Calu3 (cell line): ENCODE data around the gene ADGRL3. TPM values are rescaled to one million over a fixed set of nuclear protein-coding genes. Genes with fewer than 3 reads are reported as not detected.

Experiments used
- BruUV-seq: library from RNA; stranded (reverse); fragments of 400-500 nt; replicated peaks from 2 replicates; lab custom pipeline; 2021; lab: Mats Ljungman, UMichigan
- CTCF ChIA-PET: fragments of 300-600 bp; sonication (Branson Sonifier 250); formaldehyde crosslinking; loops from one replicate; lab custom pipeline; 2022; ENCODE audit warnings: antibody characterized with exemption; lab: Charles Lee
- DNase-seq: peaks from one replicate; pipeline ENCODE4 v3.0.0; 2022
- H3K27ac Mint-ChIP-seq: one replicate; pipeline ENCODE4 v1.8.0; 2022; ENCODE audit warnings: mixed read lengths; ENCODE audit not compliant: unreplicated experiment
- H3K27me3 Mint-ChIP-seq: one replicate; pipeline ENCODE4 v1.8.0; 2022; ENCODE audit warnings: mixed read lengths; ENCODE audit not compliant: unreplicated experiment
- H3K36me3 Mint-ChIP-seq: one replicate; pipeline ENCODE4 v1.8.0; 2022; ENCODE audit warnings: mild to moderate bottlenecking, moderate library complexity, mixed read lengths; ENCODE audit not compliant: insufficient read depth, unreplicated experiment
- H3K4me1 Mint-ChIP-seq: one replicate; pipeline ENCODE4 v1.8.0; 2022; ENCODE audit warnings: mild to moderate bottlenecking, low read depth, mixed read lengths; ENCODE audit not compliant: unreplicated experiment
- H3K4me3 Mint-ChIP-seq: one replicate; pipeline ENCODE4 v1.8.0; 2022; ENCODE audit warnings: mild to moderate bottlenecking, low read depth, moderate library complexity, mixed read lengths; ENCODE audit not compliant: unreplicated experiment
- H3K9me3 Mint-ChIP-seq: one replicate; pipeline ENCODE4 v1.8.0; 2022; ENCODE audit warnings: low read depth, mixed read lengths; ENCODE audit not compliant: unreplicated experiment
- intact Hi-C: fragments of 100-400 bp; cut with micrococcal nuclease; formaldehyde crosslinking; loops from one replicate; pipeline ENCODE4 v1.10.0; 2022; ENCODE audit not compliant: unreplicated experiment
- total RNA-seq: library from RNA; stranded (reverse); gene quantifications from 2 replicates; pipeline ENCODE4 v1.2.3, GENCODE V29; 2022
- TF ChIP-seq, protein P1 (sequence below): fragments of 200-600 bp; IDR thresholded peaks from one replicate; pipeline ENCODE4 v1.8.0; 2022; ENCODE audit warnings: antibody characterized with exemption; ENCODE audit not compliant: unreplicated experiment

The ADGRL3 gene
- total RNA-seq, 1 experiment from 2014 or later: 0.66 TPM

DNA sequence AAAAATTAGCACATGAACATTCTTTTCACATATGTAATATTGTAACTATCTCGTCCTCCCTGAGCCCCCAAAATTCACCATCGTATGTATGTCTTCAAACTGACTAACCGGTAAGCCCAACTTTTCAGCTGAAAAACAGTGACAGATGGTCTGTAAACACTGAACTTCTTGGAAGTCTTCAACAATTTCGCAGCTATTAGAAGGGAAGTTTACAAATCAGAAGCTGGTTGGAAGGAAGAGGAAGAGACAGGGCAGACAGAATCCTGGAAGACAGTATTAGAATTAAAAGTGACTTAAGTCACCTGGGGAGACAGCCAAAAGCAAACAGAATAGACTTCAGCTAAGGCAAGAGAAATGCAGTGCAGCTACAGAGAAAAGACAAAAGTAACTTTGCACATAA, 858.4 kb downstream of the ADGRL3 start:
- no TSS peak for BruUV-seq
- no peak overlapping the region for H3K4me3 Mint-ChIP-seq
- DNase-seq: no peak
- intact Hi-C loops: no loop called here
- TF ChIP-seq, protein P1, sequence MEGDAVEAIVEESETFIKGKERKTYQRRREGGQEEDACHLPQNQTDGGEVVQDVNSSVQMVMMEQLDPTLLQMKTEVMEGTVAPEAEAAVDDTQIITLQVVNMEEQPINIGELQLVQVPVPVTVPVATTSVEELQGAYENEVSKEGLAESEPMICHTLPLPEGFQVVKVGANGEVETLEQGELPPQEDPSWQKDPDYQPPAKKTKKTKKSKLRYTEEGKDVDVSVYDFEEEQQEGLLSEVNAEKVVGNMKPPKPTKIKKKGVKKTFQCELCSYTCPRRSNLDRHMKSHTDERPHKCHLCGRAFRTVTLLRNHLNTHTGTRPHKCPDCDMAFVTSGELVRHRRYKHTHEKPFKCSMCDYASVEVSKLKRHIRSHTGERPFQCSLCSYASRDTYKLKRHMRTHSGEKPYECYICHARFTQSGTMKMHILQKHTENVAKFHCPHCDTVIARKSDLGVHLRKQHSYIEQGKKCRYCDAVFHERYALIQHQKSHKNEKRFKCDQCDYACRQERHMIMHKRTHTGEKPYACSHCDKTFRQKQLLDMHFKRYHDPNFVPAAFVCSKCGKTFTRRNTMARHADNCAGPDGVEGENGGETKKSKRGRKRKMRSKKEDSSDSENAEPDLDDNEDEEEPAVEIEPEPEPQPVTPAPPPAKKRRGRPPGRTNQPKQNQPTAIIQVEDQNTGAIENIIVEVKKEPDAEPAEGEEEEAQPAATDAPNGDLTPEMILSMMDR: no peak
- H3K27me3 Mint-ChIP-seq: no peaks in the 10 kb centered on the region
- no peaks in the 10 kb centered on the region for H3K36me3 Mint-ChIP-seq
- no peaks in the 10 kb centered on the region for H3K4me1 Mint-ChIP-seq
- H3K27ac Mint-ChIP-seq: no peak overlapping the region
- CTCF ChIA-PET: no interaction called here
- no peaks in the 10 kb centered on the region for H3K9me3 Mint-ChIP-seq

DNA sequence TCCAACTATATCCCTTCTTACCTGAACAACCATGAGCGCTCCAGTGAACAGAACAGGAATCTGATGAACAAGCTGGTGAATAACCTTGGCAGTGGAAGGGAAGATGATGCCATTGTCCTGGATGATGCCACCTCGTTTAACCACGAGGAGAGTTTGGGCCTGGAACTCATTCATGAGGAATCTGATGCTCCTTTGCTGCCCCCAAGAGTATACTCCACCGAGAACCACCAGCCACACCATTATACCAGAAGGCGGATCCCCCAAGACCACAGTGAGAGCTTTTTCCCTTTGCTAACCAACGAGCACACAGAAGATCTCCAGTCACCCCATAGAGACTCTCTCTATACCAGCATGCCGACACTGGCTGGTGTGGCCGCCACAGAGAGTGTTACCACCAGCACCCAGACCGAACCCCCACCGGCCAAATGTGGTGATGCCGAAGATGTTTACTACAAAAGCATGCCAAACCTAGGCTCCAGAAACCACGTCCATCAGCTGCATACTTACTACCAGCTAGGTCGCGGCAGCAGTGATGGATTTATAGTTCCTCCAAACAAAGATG, 870.2 kb downstream of the ADGRL3 start:
- TF ChIP-seq, protein P1: no peak
- no peaks in the 10 kb centered on the region for H3K36me3 Mint-ChIP-seq
- no peaks in the 10 kb centered on the region for H3K4me1 Mint-ChIP-seq
- CTCF ChIA-PET: no interaction called here
- BruUV-seq: no TSS peak
- H3K27ac Mint-ChIP-seq: no peak overlapping the region
- no peaks in the 10 kb centered on the region for H3K27me3 Mint-ChIP-seq
- H3K4me3 Mint-ChIP-seq: no peak overlapping the region
- intact Hi-C loops: no loop called here
- no peak for DNase-seq
- H3K9me3 Mint-ChIP-seq: no peaks in the 10 kb centered on the region

DNA sequence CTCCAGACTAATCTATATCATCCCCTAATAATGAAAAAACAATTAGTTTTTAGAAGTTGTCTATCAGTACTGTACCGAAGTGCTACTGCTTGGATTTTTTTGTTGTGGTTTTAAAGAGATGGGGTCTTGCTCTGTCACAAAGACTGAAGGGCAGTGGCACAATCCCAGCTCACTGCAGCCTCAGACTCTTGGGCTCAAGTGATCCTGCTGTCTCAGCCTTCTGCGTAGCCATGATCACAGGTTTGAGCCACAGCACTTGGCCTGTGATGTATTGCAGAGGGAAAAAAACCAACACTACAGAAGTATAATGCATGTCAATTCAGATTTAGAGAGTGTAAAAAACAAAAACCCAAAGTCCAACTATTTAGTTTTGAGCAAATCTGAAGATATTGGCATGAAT, 875.0 kb downstream of the ADGRL3 start:
- no peak overlapping the region for H3K4me3 Mint-ChIP-seq
- no peaks in the 10 kb centered on the region for H3K4me1 Mint-ChIP-seq
- intact Hi-C loops: no loop called here
- CTCF ChIA-PET: no interaction called here
- no peaks in the 10 kb centered on the region for H3K9me3 Mint-ChIP-seq
- no peak overlapping the region for H3K27ac Mint-ChIP-seq
- no TSS peak for BruUV-seq
- no peak for DNase-seq
- TF ChIP-seq, protein P1: no peak
- no peaks in the 10 kb centered on the region for H3K36me3 Mint-ChIP-seq
- H3K27me3 Mint-ChIP-seq: no peaks in the 10 kb centered on the region

DNA sequence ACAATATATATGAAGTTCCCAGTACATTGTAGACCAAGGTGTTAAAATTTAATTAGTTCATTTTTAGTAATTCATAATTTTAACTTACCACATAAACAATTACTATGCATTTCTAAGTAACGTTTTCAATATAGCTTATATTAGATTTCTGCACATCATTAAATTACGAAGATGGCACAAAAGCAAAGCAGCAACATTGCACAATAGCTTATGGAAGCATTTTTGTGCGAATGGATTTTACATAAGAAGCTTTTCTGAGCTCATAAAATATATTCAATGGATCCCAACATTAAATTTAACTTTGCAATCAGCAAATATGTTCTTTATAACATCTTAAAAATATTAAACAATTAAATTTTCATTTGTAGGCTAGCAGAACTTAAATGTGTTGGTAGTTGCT, 875.4 kb downstream of the ADGRL3 start:
- H3K4me1 Mint-ChIP-seq: no peaks in the 10 kb centered on the region
- H3K36me3 Mint-ChIP-seq: no peaks in the 10 kb centered on the region
- H3K27ac Mint-ChIP-seq: no peak overlapping the region
- no TSS peak for BruUV-seq
- intact Hi-C loops: no loop called here
- DNase-seq: no peak
- H3K27me3 Mint-ChIP-seq: no peaks in the 10 kb centered on the region
- TF ChIP-seq, protein P1: no peak
- CTCF ChIA-PET: no interaction called here
- H3K9me3 Mint-ChIP-seq: no peaks in the 10 kb centered on the region
- no peak overlapping the region for H3K4me3 Mint-ChIP-seq
